Prostate gland (tissue), 2 donors: ENCODE results near the gene PRCC. TPM values are rescaled to one million over a fixed set of nuclear protein-coding genes. Genes with fewer than 3 reads are reported as not detected.

Experiments used
- DNase-seq: peaks from one replicate; pipeline ENCODE4 v3.0.0-alpha.2; 2019; ENCODE audit warnings: low spot score
- H3K27ac ChIP-seq, 2 donors: fragments of 200-600 bp; sonication (generic); 2 replicates each; pipeline ENCODE4 v1.5.1; 2017 to 2019
- H3K27me3 ChIP-seq: fragments of 200-600 bp; sonication (generic); replicated peaks from 2 replicates; pipeline ENCODE4 v1.5.1; 2019; ENCODE audit not compliant: insufficient read depth
- H3K36me3 ChIP-seq, 2 donors: fragments of 200-600 bp; sonication (generic); 1 replicate in 1 of 2; 2 replicates in 1 of 2; pipeline versions ENCODE4 v1.5.1 to v1.8.1; 2017 to 2019
- H3K4me1 ChIP-seq: fragments of 200-600 bp; sonication (generic); replicated peaks from 2 replicates; pipeline ENCODE4 v1.5.1; 2019
- H3K4me3 ChIP-seq, 2 donors: fragments of 200-600 bp; sonication (generic); 2 replicates each; pipeline ENCODE4 v1.5.1; 2017 to 2019
- H3K9me3 ChIP-seq: fragments of 200-600 bp; sonication (generic); 2 replicates; pipeline ENCODE4 v1.5.1; 2017
- POLR2A ChIP-seq: fragments of 450-650 bp; IDR thresholded peaks from one replicate; pipeline ENCODE4 v1.6.1; 2016; ENCODE audit warnings: antibody characterized with exemption, mild to moderate bottlenecking
- POLR2AphosphoS5 ChIP-seq: sonication (generic); formaldehyde crosslinking; IDR thresholded peaks from one replicate; pipeline ENCODE4 v1.6.1; 2017; ENCODE audit warnings: antibody characterized with exemption
- WGBS: methylation state at CpG from one replicate; pipeline ENCODE4 v1.1.5; 2018; 5-methylcytosine and 5-hydroxymethylcytosine counted together
- intact Hi-C: fragments of 100-400 bp; cut with DNase I; formaldehyde crosslinking; loops from one replicate; pipeline ENCODE4 v1.14.2; 2022
- total RNA-seq, 2 donors: library from RNA; depleted of rRNA; stranded (reverse); fragments of >200 nt; gene quantifications; one replicate each; pipeline ENCODE4 v1.1.0, GENCODE V29; 2016
- TF ChIP-seq, protein P1 (sequence below), 4 experiments: fragments of 200-600 bp in 2 of 4; fragments of 450-650 bp in 2 of 4; sonication (generic) in 2 of 4; IDR thresholded peaks; 1 replicate in 3 of 4; 2 replicates in 1 of 4; pipeline ENCODE4 v1.5.1; 2016 to 2019; ENCODE audit warnings: antibody characterized with exemption in 4 of 4, mild to moderate bottlenecking in 2 of 4, moderate library complexity in 2 of 4

Gene PRCC, protein sequence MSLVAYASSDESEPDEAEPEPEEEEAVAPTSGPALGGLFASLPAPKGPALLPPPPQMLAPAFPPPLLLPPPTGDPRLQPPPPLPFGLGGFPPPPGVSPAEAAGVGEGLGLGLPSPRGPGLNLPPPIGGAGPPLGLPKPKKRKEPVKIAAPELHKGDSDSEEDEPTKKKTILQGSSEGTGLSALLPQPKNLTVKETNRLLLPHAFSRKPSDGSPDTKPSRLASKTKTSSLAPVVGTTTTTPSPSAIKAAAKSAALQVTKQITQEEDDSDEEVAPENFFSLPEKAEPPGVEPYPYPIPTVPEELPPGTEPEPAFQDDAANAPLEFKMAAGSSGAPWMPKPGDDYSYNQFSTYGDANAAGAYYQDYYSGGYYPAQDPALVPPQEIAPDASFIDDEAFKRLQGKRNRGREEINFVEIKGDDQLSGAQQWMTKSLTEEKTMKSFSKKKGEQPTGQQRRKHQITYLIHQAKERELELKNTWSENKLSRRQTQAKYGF
- 10 to 100 TPM; 33.0 to 61.5 TPM for total RNA-seq

DNA sequence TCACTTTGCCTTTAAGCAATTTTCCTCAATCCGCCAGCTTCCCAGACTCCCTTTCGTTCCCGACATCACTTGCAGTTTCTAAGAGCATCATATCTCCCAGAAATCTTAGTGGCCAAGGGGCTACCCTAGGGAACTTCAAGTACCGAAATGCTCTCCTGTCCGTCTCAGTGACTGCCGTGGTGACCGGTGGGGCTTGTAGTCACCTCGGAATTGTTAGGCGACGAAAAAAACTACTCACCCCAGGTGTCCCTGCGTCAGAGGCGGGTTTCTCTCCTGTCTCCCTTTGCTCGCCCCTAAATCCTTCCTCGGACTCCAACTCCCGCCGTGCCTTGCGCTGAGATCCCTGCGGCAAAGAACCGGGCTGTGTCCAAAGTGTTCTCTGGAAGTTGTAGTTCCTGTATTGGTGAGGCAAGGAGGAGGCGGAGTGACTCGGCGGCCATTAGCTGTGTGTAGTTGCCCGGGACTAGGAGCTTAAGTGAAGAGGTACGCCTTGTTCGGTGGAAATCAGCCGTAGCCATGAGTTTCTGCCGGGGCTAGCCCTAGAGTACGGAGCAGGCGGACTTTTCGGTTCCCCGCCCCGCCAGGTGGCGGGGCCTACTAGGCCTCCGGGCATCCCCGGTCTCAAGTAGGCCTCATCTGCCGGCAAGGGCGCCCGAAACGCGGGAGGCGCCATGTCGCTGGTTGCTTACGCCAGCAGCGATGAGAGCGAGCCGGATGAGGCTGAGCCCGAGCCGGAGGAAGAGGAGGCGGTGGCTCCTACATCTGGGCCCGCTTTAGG is at the start of gene PRCC:
PRCC (plus strand) TSS at position 435 of the 778 bp plus-strand sequence; CDS start at position 672, 237 bp downstream.
- Histone ChIP-seq H3K27me3 (no peaks in the 10 kb centered on the region), H3K27ac (peak within 1 kb of the TSS; percentile 80 to 91), H3K36me3 (no peaks in the 10 kb centered on the region), H3K4me3 (peak within 1 kb of the TSS; percentile 69 to 89), H3K4me1 (peaks cover 5% of the 10 kb centered on the region), H3K9me3 (no peaks in the 10 kb centered on the region)
- intact Hi-C loops, result no loop called here
- TF ChIP-seq, protein P1, sequence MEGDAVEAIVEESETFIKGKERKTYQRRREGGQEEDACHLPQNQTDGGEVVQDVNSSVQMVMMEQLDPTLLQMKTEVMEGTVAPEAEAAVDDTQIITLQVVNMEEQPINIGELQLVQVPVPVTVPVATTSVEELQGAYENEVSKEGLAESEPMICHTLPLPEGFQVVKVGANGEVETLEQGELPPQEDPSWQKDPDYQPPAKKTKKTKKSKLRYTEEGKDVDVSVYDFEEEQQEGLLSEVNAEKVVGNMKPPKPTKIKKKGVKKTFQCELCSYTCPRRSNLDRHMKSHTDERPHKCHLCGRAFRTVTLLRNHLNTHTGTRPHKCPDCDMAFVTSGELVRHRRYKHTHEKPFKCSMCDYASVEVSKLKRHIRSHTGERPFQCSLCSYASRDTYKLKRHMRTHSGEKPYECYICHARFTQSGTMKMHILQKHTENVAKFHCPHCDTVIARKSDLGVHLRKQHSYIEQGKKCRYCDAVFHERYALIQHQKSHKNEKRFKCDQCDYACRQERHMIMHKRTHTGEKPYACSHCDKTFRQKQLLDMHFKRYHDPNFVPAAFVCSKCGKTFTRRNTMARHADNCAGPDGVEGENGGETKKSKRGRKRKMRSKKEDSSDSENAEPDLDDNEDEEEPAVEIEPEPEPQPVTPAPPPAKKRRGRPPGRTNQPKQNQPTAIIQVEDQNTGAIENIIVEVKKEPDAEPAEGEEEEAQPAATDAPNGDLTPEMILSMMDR (IDR thresholded peaks at IDR 0.05), result no peak
- TF ChIP-seq POLR2AphosphoS5 (peak; percentile 99), POLR2A (peak; percentile 41)
- peak; percentile 99 for DNase-seq
- under 1% methylated on average over 32 of the region's 50 CpGs for WGBS

DNA sequence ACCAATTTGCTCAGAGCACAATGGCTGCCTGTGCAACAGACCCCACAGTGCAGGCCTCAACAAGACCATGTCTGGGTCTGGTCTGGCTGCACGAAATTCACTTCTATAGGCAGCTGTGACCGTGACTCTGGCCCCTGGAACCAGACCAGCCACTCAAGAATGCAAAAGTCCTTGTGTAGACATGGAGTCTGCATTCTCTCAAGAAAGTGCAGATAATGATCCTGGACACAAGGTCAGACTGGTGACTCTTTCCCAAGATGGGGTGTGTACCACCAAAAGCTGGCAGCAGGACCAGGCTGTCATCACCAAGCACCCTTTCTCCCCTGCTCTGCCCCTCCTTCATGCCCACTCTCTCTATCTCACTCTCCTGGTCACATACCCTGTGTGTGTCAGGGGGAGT is 46.2 kb upstream of the PRCC start:
- peaks cover 0 to 8% of the 10 kb centered on the region in 2 donors for H3K36me3 ChIP-seq
- TF ChIP-seq, protein P1 (IDR thresholded peaks at IDR 0.05), result no peak
- no peak for TF ChIP-seq POLR2AphosphoS5
- TF ChIP-seq POLR2A, result no peak
- H3K9me3 ChIP-seq, result no peaks in the 10 kb centered on the region
- WGBS, result 60% methylated on average over 2 of the region's 2 CpGs
- no peak overlapping the region for H3K27ac ChIP-seq
- H3K4me1 ChIP-seq, result peaks cover 13% of the 10 kb centered on the region
- H3K4me3 ChIP-seq, result no peak overlapping the region
- no peaks in the 10 kb centered on the region for H3K27me3 ChIP-seq
- intact Hi-C loops, result no loop called here
- DNase-seq, result no peak

DNA sequence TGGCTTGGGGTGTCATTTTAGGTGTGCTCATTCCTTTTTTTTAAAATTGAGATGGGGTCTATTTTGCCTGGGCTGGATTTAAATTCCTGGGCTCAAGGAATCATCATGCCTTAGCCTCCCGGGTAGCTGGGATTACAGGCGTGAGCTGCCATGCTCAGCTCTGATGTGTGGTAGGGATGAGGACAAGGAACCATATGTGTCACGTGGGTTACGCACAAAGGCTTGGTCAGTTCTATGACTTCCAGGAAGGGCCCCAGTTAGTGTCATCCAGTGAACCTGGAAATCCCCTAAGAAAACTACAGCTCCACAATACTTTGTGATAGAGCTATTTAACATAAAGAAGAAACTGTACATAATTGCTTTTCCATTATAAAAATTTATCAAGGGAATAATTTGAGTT is 45.8 kb upstream of the PRCC start:
- H3K9me3 ChIP-seq, result no peaks in the 10 kb centered on the region
- no peak overlapping the region for H3K4me3 ChIP-seq
- DNase-seq, result no peak
- peaks cover 17% of the 10 kb centered on the region for H3K4me1 ChIP-seq
- TF ChIP-seq POLR2AphosphoS5 (no peak), POLR2A (no peak)
- TF ChIP-seq, protein P1 (IDR thresholded peaks at IDR 0.05), result no peak
- no peaks in the 10 kb centered on the region for H3K27me3 ChIP-seq
- peaks cover 0 to 8% of the 10 kb centered on the region in 2 donors for H3K36me3 ChIP-seq
- no peak overlapping the region for H3K27ac ChIP-seq
- WGBS, result 83% methylated on average over 4 of the region's 4 CpGs
- intact Hi-C loops, result no loop called here

DNA sequence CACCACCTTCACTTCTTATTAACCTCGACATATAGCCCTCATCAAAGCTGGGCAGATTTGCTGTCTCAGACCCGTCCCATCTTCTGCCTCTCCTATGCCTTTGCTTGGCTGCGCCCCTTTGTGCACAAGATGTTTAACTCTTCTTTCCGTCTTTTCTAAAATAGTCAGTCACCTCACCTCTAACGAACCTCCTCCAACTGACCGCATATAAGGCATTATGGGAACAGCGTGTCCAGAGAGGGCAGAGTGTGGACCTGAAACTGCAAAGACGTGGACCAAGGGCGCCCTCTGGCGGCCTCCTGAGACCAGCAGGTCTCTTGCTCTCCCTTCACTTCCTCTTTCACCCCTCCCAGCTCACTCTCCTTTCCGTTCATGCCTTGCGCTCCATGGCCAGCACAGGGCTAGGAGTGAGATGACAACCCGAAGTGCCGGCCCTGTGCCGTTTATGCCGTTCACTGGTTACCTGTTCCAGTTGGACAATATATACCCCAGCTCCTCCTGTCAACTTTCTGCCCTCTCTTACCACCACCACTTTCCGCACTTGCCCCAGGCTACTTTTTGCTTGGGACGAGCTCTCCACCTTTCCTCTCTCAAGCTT is 41.6 kb upstream of the PRCC start:
- Histone ChIP-seq H3K27me3 (no peaks in the 10 kb centered on the region), H3K27ac (peak overlapping the region in 1 of 2 donors; percentile 20), H3K4me3 (peak overlapping the region; percentile 9 to 14), H3K9me3 (no peaks in the 10 kb centered on the region), H3K36me3 (peaks cover 0 to 8% of the 10 kb centered on the region in 2 donors), H3K4me1 (peaks cover 29% of the 10 kb centered on the region)
- DNase-seq, result peak; percentile 85
- TF ChIP-seq, protein P1 (IDR thresholded peaks at IDR 0.05), result peak; percentile 88 to 97 (median 96)
- TF ChIP-seq POLR2A, result no peak
- peak; percentile 73 for TF ChIP-seq POLR2AphosphoS5
- intact Hi-C loops, result loop anchor here (1.0 kb wide), 1 partner anchor 35 kb away; no protein-coding TSS in a partner anchor
- 12% methylated on average over 18 of the region's 18 CpGs for WGBS
